ENCODE results near the gene CLIC1.

Gene CLIC1

DNA sequence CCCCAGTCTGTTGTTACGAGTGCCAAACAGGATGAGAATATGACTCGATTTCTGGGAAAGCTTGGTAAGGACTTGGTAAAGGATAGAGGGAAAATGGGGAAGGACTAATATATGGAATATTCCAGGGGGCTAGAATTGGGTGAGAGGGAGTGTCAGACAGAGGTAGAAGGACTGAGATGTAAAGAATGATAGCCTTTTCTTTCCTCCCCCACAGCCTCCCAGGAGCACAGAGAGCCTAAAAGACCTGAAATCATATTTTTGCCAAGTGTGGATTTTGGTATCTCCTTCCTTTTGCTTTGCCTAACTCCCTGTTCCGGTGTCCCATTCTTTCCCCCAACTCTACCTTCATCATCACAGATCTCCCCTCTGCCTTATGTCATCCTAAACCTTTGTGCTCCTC lies 6.6 kb upstream of the CLIC1 start:
- H3K27ac ChIP-seq: no peak overlapping the region
- TF ChIP-seq, protein P1, sequence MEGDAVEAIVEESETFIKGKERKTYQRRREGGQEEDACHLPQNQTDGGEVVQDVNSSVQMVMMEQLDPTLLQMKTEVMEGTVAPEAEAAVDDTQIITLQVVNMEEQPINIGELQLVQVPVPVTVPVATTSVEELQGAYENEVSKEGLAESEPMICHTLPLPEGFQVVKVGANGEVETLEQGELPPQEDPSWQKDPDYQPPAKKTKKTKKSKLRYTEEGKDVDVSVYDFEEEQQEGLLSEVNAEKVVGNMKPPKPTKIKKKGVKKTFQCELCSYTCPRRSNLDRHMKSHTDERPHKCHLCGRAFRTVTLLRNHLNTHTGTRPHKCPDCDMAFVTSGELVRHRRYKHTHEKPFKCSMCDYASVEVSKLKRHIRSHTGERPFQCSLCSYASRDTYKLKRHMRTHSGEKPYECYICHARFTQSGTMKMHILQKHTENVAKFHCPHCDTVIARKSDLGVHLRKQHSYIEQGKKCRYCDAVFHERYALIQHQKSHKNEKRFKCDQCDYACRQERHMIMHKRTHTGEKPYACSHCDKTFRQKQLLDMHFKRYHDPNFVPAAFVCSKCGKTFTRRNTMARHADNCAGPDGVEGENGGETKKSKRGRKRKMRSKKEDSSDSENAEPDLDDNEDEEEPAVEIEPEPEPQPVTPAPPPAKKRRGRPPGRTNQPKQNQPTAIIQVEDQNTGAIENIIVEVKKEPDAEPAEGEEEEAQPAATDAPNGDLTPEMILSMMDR (conservative IDR thresholded peaks at IDR 0.05): no peak

DNA sequence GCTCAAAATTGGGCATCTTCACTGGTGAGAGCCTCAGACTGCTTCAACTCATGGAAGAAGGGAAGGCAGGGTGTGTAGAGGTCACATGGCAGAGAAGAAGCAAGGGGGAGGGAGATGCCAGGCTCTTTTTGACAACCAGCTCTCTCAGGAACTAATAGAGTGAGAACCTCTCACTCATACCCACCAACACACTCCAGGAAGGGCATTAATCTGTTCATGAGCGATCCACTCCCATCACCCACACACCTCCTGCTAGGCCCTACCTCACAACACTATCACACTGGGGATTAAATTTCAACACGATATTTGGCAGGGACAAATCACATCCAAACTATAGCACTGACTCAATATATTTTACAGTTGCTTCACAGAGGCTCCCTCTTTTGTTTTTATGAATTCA lies 5.5 kb upstream of the CLIC1 start:
- no peak overlapping the region for H3K27ac ChIP-seq
- TF ChIP-seq, protein P1 (conservative IDR thresholded peaks at IDR 0.05): no peak

DNA sequence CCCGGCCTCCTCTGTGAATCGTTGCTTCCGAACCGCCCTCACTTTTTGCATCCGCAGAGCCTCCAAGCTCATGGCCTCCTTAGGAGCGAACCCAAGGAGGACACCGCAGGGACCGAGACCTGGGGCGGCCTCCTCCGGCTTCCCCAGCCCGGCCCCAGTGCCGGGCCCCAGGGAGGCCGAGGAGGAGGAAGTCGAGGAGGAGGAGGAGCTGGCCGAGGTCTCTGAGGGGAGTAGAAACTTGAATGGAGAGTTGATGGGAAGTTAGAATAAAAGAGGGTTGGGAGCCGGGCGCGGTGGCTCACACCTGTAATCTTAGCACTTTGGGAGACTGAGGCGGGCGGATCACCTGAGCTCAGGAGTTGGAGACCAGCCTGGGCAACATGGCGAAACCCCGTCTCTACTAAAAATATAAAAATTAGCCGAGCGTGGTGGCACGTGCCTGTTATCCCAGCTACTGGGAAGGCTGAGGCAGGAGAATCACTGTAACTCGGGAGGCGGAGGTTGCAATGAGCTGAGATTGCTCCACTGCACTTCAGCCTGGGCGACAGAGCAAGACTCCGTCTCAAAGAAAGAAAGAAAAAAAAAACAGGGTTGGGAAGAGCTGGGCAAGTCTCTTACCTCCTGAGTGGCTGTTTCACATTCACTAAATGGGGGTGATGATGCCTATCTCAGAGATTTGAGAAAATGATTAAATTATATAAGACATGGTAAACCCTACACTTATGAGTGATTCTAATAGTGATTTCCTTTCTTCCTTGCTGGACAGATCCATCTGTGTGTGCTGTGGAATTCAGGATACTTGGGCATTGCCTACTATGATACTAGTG lies 4.3 kb upstream of the CLIC1 start:
- H3K27ac ChIP-seq: peak overlapping the region; percentile 99
- TF ChIP-seq, protein P1 (conservative IDR thresholded peaks at IDR 0.05): no peak

DNA sequence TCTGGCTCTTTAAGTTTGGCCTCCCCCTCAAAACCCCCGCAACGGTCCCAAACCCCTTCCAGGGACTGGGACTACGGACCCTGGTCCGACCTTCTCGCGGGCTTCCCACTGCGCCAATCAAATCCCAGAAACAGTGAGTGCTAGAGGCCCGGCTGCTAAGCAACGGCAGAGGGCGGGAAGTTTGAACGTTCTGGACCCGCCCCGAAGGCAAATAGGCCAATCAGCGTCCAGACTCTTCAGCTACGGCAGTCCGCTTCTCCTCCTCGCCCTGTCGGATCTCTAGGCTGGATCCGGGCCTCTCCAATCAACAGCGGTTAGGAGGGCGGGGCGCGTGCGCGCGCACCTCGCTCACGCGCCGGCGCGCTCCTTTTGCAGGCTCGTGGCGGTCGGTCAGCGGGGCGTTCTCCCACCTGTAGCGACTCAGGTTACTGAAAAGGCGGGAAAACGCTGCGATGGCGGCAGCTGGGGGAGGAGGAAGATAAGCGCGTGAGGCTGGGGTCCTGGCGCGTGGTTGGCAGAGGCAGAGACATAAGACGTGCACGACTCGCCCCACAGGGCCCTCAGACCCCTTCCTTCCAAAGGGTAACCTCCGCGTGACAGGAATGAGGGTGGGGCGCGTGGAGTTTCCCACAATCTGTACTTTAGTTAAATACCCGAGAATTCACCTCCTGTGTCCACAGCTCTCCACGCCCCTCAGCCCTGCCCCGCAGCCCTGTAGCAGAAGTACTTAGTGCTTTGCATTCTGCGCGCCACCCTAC lies 3.5 kb upstream of the CLIC1 start, which contains the start of gene MSH5:
MSH5 (plus strand) TSS at position 367 of the 758 bp plus-strand sequence. CDS start 462 bp downstream, outside the sequence.
- H3K27ac ChIP-seq: peak within 1 kb of the TSS; percentile 99
- TF ChIP-seq, protein P1 (conservative IDR thresholded peaks at IDR 0.05): no peak

DNA sequence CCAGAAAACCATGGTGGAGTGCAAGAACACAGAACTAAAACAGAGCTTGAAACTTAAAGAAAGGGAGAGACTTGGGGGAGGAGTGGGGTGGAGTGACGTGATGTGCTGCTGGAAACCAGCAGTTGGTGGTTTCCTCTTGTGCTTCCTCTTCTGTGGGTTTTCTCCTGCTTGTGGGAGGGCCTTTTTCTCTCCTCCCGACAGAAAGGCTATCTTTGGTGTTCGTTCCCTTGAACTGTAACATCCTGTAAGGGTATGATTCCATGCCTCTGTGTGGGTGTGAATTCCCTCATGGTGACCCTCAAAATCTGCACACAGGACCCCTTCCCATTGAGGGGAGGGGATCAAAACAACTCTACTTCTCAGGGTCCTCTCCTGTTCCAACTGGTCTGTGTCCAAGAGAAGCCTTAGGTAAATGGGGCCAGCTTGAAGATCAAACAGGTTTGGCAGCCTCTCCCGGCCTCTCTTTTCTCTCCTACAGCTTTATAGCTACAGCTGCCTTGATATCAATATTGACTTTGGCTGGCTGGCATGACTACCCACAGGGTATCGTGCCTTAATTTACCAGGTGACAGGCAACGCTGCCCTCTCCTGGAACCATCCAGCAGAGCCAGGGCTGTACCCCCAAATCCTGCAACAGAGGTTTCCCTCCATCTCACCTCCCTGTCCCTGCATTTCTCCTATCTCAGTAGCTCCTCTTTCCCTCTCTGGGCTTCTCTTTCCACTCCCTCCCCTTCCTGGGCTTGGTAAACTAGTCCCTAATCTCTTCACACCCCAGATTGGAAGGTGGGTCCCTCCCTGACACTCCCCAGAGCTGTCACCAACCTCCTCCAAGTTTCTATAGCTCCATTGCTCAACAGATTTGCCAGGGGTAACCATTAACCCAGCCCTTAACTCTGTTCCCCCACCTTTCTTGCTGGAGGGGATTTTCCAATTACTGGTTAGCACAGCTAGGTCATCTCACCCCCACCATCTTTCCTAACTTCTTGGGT lies 2.0 kb upstream of the CLIC1 start:
- H3K27ac ChIP-seq: peak overlapping the region; percentile 99
- TF ChIP-seq, protein P1 (conservative IDR thresholded peaks at IDR 0.05): peak; percentile 54

DNA sequence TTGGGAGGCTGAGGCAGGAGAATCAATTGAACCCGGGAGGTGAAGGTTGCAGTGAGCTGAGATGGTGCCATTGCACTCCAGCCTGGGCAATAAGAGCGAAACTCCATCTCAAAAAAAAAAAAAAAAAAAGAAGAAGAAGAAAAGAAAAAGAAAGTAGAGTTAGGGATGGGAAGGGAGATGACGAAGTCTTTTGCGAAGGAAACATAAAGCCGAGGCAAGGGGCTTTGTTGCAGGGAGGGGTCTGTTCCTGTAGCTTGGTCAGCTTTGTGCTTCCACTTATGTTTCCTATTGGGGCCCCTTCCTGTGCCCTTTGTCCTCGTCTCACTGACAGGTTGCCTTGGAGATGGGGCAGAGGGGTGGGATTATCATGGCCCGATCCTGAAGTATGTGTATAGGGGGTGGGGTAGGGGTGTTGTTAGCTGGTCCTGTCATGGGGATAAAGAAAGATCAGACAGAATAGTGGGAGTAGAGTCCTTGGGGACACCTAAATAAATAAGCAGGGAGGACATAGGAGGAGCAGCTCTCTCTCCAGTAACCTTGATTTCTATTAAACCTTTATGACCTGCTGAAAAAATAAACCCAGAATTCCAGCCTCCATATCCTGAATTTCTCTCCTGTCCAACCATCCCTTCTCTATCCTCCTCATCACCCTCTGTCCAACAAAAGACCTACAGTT lies 1.1 kb upstream of the CLIC1 start:
- TF ChIP-seq, protein P1 (conservative IDR thresholded peaks at IDR 0.05): no peak

More for the DNA sequence above, 1.1 kb upstream of the CLIC1 start:
- peak overlapping the region; percentile 99 for H3K27ac ChIP-seq
